Measurements from ENCODE around the gene PKP3.
"Not testable (repeated sequence)": the region's sequence is repeated elsewhere in the genome, so short reads cannot be mapped to it uniquely, and the experiment has no call there.

PKP3 gene

DNA sequence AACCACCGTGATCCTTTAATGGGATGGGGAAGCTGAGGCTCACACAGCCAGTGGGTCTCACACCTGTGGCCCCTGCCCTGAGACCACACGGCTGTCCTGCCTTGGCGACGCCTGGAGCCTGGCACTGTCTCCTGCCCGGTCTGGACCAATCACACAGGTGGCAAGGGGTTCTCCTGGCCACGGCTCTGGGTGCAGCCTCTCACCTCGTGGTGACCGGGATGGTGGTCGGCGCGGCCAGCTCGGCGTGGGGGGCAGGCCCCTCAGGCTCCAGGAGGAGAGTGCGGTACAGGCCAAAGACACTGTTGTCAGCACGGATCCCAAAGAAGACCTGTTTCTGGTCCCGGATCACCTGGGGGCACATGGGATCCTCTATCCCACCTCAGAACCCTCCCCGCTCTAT is 39.1 kb downstream of the PKP3 start:
- DNase-seq (ENCODE audit: low read depth), result no peak

GRCh38 chr11:433641-434040 is 39.6 kb downstream of the PKP3 start:
- no peak for DNase-seq (ENCODE audit: low read depth)
- no peak overlapping the region for H3K4me3 ChIP-seq (ENCODE audit: control insufficient read depth, low read depth, low read length)
- TF ChIP-seq CTCF (conservative IDR thresholded peaks at IDR 0.05; ENCODE audit: control insufficient read depth, insufficient read depth, low read depth, low read length), result no peak

More for the DNA sequence above, 39.1 kb downstream of the PKP3 start:
- no peak overlapping the region for H3K4me3 ChIP-seq (ENCODE audit: control insufficient read depth, low read depth, low read length)
- no peak for TF ChIP-seq CTCF (conservative IDR thresholded peaks at IDR 0.05; ENCODE audit: control insufficient read depth, insufficient read depth, low read depth, low read length)

DNA sequence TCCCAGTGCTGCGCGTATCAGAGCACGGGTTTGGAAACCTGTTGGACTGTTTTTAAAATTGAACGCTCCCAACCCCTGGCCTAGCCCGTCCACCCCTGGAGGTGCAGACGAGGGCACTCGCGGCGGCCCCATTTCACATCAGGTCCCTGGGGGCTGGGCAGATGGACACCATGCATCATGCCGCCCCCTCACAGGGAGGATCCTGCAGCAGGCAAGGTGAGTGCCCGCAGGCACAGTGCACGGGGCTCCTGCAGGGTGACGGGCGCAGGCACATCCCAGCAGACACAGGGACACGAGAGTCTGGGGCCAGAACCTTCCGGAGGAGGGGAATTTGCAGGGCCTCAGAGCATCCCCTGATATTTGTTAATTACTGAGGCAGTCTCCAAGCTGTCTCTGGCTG is 40.5 kb downstream of the PKP3 start:
- DNase-seq (ENCODE audit: low read depth), result no peak
- no peak for TF ChIP-seq CTCF (conservative IDR thresholded peaks at IDR 0.05; ENCODE audit: control insufficient read depth, insufficient read depth, low read depth, low read length)
- H3K4me3 ChIP-seq (ENCODE audit: control insufficient read depth, low read depth, low read length), result no peak overlapping the region

DNA sequence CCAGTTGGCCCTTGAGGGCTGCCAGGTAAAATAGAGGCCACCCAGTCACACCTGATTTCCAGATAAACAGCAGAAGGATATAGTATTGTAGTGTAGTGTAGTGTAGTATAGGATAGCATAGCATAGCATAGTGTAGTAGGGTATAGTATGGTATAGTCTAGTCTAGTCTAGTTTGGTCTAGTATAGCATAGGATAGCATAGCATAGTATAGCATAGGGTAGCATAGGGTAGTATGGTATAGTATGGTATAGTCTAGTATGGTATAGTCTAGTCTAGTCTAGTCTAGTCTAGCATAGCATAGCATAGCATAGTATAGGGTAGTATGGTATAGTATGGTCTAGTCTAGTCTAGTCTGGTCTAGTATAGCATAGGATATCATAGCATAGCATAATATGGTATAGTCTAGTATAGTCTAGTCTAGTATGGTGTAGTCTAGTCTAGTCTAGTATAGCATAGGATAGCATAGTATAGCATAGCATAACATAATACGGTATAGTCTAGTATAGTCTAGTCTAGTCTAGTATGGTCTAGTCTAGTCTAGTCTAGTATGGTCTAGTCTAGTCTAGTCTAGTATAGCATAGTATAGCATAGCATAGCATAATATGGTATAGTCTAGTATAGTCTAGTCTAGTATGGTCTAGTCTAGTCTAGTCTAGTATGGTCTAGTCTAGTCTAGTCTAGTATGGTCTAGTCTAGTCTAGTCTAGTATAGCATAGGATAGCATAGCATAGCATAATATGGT is 41.2 kb downstream of the PKP3 start:
- not testable (repeated sequence) for H3K4me3 ChIP-seq (ENCODE audit: control insufficient read depth, low read depth, low read length); DNase-seq (ENCODE audit: low read depth)

DNA sequence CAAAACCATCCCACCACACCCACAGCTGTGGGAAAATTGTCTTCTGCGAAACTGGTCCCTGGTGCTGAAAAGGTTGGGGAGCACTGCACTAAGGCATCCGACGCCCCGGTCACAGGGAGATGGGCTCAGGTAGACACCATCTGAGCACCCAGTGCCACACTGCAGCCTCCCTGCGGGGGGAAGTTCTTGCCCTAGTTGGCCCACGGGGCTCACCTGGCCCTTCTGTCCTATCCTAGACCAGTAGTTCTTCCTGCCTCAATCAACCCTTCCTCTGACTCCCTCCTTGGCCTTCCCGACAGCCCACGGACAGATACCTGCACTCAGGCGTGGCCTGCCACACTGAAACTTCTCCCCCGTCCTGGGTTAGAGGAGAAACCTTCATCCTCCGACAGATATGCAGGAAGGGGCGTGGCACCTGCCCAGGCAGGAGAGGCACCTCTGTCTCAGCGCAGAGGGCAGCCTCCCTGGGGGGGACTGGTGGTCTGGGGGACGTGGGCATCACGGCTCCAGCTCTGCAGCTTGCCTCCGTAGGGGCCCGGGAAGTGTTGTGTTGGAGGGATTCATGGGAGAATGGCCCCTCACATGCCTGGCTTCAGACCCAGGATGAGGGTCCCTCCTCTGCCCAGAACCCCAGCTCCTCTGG is 43.3 kb downstream of the PKP3 start:
- H3K4me3 ChIP-seq (ENCODE audit: control insufficient read depth, low read depth, low read length), result no peak overlapping the region
- no peak for DNase-seq (ENCODE audit: low read depth)
- no peak for TF ChIP-seq CTCF (conservative IDR thresholded peaks at IDR 0.05; ENCODE audit: control insufficient read depth, insufficient read depth, low read depth, low read length)

DNA sequence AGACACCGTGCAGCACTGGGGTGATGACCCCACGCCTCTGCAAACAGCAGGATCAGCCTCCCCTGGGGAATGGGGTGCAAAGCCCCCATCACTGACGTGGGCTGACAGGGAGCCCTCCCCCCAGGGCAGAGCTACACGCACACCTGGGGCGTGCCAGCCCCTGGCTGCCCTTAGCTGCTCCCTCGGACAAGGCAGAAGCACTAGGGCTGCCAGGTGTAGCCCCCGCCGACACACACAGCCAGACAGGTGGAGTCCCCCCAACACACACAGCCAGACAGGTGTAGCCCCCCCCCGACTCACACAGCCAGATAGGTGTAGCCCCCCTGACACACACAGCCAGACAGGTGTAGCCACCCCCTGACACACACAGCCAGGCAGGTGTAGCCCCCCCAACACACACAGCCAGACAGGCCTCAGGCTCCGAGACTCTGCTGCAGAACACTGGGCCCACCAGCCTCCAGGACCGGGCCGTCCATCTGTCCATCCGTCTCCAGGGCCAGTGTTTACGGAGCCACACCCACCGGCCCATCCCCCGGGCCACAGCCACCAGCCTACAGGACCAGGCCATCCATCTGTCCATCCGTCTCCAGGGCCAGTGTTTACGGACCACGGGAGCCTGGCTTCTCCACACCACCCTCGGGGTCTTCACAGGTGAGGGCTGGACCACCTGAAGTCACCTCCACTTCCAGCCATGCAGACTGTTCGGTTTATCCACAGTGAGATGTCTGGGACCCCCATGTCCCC is 44.3 kb downstream of the PKP3 start:
- DNase-seq (ENCODE audit: low read depth), result no peak
- H3K4me3 ChIP-seq (ENCODE audit: control insufficient read depth, low read depth, low read length), result no peak overlapping the region
- no peak for TF ChIP-seq CTCF (conservative IDR thresholded peaks at IDR 0.05; ENCODE audit: control insufficient read depth, insufficient read depth, low read depth, low read length)

All from fibroblast of mammary gland (primary cell).